ENCODE results near the gene ADIPOQ.

GRCh38 chr3:186882881-186883685, 40.6 kb downstream of the ADIPOQ start:
- no peak for TF ChIP-seq CTCF (IDR thresholded peaks at IDR 0.05)
- TF ChIP-seq POLR2A (IDR thresholded peaks at IDR 0.05) = no peak

Data from Peyer's patch (tissue), 4 donors.